ENCODE data around the gene CSF1.
"Not testable (repeated sequence)": the region's sequence is repeated elsewhere in the genome, so short reads cannot be mapped to it uniquely, and the experiment has no call there.

The CSF1 gene

DNA sequence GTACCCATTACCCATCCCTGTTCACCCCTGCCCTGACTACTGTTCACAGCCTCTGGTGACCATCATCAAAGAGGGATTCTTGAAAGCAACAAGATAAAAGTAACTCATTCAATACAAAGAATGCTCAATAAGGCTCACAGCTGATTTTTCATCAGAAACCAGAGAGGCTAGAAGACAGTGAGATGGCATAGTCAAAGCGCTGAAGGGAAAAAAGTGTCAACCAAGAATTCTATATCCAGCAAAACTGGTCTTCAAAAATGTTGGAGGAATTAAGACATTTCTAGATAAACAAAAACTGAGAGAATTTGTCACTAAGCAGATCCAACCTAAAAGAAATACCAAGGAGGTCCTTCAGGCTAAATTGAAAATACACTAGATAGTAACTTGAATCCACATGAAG lies 27.1 kb downstream of the CSF1 start:
- no peaks in the 10 kb centered on the region for H3K27me3 ChIP-seq
- no peak overlapping the region for H3K9ac ChIP-seq
- TF ChIP-seq Cebpa-rat (IDR thresholded peaks at IDR 0.05) = no peak
- no peaks in the 10 kb centered on the region for H3K36me3 ChIP-seq
- no peak overlapping the region for H3K4me3 ChIP-seq
- no peak overlapping the region for H3K27ac ChIP-seq
- H4K20me1 ChIP-seq = no peaks in the 10 kb centered on the region
- H3K9me3 ChIP-seq = peaks cover 23% of the 10 kb centered on the region
- peaks cover 16% of the 10 kb centered on the region; the same call in 1 of the 2 replicates for H3K4me1 ChIP-seq
- H3K4me2 ChIP-seq = no peak overlapping the region

DNA sequence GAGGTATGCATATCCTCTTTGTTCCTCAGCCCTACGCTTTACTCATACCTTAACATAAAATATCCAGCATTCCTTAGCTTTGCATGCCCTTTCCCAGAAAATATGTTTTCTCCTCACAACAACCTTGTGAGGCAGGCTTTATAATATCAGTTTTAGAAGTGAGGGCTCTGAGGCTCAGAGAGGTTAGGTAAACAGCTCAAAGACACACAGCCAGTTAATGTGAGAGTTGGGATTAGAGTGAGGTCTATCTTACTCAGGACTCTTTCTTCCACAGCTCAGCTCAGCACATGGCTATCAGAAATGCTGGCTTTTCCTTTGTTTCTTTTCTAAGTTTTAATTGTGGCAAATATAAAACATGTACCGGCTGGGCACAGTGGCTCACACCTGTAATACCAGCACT lies 27.9 kb downstream of the CSF1 start:
- no peak for TF ChIP-seq Cebpa-rat (IDR thresholded peaks at IDR 0.05)
- Histone ChIP-seq H3K36me3 (no peaks in the 10 kb centered on the region), H3K4me2 (no peak overlapping the region), H3K4me1 (peaks cover 15% of the 10 kb centered on the region; the same call in 1 of the 2 replicates), H3K4me3 (no peak overlapping the region), H3K27ac (no peak overlapping the region), H3K9me3 (peaks cover 23% of the 10 kb centered on the region), H3K27me3 (no peaks in the 10 kb centered on the region), H4K20me1 (no peaks in the 10 kb centered on the region), H3K9ac (no peak overlapping the region)

DNA sequence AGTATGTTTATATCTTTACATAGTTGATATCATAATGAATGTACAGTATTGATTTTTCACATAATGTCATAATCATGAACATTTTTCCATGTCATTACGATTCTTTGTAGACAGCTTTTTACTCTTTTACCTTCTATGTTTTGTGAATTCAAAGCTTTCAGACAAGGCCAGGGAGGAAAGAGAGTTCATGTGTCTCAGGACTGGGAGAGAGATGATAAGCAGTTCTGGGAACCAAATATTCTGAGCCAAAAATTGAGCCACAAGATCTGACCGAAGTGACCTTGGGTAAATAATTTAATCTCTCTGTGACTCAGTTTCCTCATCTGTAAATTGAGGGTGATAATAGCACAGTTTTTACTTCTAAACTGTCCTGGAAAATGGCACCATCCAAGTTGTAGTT lies 31.8 kb downstream of the CSF1 start:
- no peak overlapping the region for H3K27ac ChIP-seq
- no peak overlapping the region for H3K9ac ChIP-seq
- H3K4me1 ChIP-seq = no peaks in the 10 kb centered on the region
- no peaks in the 10 kb centered on the region for H4K20me1 ChIP-seq
- H3K4me2 ChIP-seq = no peak overlapping the region
- no peaks in the 10 kb centered on the region for H3K27me3 ChIP-seq
- no peak overlapping the region for H3K4me3 ChIP-seq
- no peak for TF ChIP-seq Cebpa-rat (IDR thresholded peaks at IDR 0.05)
- H3K36me3 ChIP-seq = no peaks in the 10 kb centered on the region
- peaks cover 15% of the 10 kb centered on the region for H3K9me3 ChIP-seq

DNA sequence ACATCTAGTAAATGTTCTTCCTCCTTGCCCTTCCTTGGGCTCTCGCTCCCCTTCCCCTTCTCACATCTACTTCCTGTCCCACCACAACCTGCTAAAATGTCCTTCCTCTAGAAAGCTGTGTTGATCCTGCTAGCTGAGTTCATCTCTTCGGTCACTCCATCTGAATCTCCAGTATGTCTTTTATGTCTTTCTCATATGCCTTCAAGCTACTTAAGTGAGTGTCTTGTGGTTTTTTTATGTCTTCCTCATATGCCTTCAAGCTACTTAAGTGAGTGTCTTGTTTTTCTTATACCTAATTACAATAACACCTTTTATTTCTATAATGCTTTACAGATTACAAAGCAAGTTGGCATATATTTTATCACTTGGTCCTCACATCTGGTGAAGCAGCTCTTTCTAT lies 33.9 kb downstream of the CSF1 start:
- no peaks in the 10 kb centered on the region for H3K36me3 ChIP-seq
- no peak overlapping the region for H3K9ac ChIP-seq
- H3K4me1 ChIP-seq = no peaks in the 10 kb centered on the region
- no peaks in the 10 kb centered on the region for H3K27me3 ChIP-seq
- H3K27ac ChIP-seq = no peak overlapping the region
- TF ChIP-seq Cebpa-rat (IDR thresholded peaks at IDR 0.05) = no peak
- H3K4me3 ChIP-seq = no peak overlapping the region
- H3K9me3 ChIP-seq = no peaks in the 10 kb centered on the region
- no peaks in the 10 kb centered on the region for H4K20me1 ChIP-seq
- H3K4me2 ChIP-seq = no peak overlapping the region

DNA sequence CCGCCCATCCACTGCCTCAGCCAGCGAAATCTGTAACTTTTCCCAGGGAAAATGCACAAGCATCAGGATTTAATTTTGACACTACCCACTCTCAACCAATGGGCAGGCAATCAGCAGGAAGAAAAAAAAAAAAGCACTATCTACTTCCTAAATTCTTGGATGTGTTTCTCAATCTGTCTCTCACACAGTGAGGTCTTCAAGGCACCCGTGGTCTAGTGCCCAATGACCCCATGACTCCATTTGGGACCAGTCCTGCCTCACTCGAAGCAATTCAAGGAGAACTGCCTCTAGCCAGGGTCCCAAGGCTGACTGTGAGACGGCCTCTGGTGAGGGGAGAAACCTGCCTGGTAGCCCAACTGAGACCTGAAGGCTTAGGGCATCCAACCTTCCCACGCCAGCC lies 35.9 kb downstream of the CSF1 start:
- H3K36me3 ChIP-seq = no peaks in the 10 kb centered on the region
- H3K9ac ChIP-seq = no peak overlapping the region
- no peak overlapping the region for H3K4me2 ChIP-seq
- no peak overlapping the region for H3K27ac ChIP-seq
- H3K27me3 ChIP-seq = no peaks in the 10 kb centered on the region
- H4K20me1 ChIP-seq = no peaks in the 10 kb centered on the region
- no peaks in the 10 kb centered on the region for H3K9me3 ChIP-seq
- TF ChIP-seq Cebpa-rat (IDR thresholded peaks at IDR 0.05) = no peak
- no peak overlapping the region for H3K4me3 ChIP-seq
- no peaks in the 10 kb centered on the region for H3K4me1 ChIP-seq

DNA sequence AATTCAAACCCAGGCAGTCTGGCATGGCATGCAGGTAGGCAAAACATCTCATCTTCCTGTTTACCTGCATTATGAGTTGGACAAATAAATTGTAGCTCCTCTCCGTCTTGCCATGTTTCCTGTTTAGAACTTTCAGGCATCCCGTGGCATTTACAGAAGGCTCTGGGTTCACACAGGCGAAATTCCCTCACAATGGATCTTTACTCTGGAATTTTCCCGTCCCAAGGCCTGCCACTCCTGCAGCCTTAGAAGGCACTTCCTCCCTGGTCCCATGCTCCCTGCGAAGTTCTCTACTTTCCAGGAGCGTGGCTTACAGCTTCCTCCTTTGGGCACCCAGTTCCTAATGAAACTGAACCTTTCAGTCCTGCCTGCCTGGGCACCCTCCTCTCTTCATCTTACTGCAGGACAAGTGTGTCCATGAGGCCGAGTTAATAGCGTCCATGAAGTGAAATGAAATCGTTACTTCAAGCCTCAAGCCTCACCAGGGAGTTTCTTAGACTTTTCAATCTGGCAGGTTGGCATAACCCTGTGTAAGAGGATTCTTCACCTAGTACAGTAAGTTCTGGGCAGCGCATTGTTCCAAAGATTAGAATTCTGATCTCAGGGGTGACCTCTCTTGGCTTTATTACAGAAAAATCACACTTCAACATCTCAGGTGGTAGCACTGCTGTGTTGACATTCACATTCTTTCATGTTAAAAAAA lies 37.1 kb downstream of the CSF1 start:
- H3K4me3 ChIP-seq = no peak overlapping the region
- no peaks in the 10 kb centered on the region for H4K20me1 ChIP-seq
- H3K9ac ChIP-seq = no peak overlapping the region
- H3K9me3 ChIP-seq = no peaks in the 10 kb centered on the region
- H3K4me2 ChIP-seq = no peak overlapping the region
- H3K4me1 ChIP-seq = no peaks in the 10 kb centered on the region
- H3K27me3 ChIP-seq = no peaks in the 10 kb centered on the region
- H3K27ac ChIP-seq = no peak overlapping the region
- H3K36me3 ChIP-seq = no peaks in the 10 kb centered on the region
- no peak for TF ChIP-seq Cebpa-rat (IDR thresholded peaks at IDR 0.05)

DNA sequence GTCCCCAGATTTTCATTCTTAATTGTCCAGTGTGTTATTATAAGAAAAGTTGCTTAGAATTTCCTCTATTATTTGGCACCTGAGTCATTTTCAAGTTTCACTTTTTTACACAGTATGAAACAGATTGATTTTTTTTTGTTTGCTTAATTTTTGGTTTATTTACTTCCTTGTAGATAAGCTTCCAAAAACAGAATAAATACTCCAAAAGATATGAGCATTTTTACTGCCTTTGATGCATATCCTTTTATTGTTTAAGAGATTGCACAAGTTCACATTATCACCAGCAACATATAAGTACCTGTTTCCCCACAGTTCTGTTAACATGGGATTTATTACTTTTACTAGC lies 37.6 kb downstream of the CSF1 start:
- Histone ChIP-seq H3K4me3 (no peak overlapping the region), H3K4me1 (no peaks in the 10 kb centered on the region), H4K20me1 (no peaks in the 10 kb centered on the region), H3K36me3 (no peaks in the 10 kb centered on the region), H3K4me2 (no peak overlapping the region), H3K27me3 (no peaks in the 10 kb centered on the region), H3K9me3 (no peaks in the 10 kb centered on the region), H3K27ac (no peak overlapping the region), H3K9ac (no peak overlapping the region)
- no peak for TF ChIP-seq Cebpa-rat (IDR thresholded peaks at IDR 0.05)

DNA sequence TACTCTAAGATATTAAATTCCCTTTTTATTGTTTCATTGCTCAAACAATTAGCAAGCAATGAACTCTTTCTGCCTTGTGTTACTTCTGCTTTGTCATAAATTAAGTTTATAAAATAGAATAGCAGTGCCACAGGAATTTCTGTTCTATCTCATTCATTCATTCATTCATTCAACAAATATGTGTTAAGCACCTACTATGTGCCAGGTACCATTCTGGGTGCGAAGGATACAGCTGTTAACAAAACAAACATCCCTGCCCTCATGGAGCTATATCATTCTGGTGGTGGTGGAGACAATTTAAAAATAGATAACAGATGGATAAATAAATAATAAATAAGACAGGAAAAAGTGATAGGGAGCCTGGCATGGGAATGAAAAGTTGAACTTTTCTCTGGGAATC lies 39.4 kb downstream of the CSF1 start:
- no peaks in the 10 kb centered on the region for H3K9me3 ChIP-seq
- no peak overlapping the region for H3K4me2 ChIP-seq
- no peaks in the 10 kb centered on the region for H3K36me3 ChIP-seq
- H3K4me3 ChIP-seq = no peak overlapping the region
- no peaks in the 10 kb centered on the region for H4K20me1 ChIP-seq
- no peak overlapping the region for H3K27ac ChIP-seq
- no peak overlapping the region for H3K9ac ChIP-seq
- H3K4me1 ChIP-seq = no peaks in the 10 kb centered on the region
- no peak for TF ChIP-seq Cebpa-rat (IDR thresholded peaks at IDR 0.05)
- H3K27me3 ChIP-seq = no peaks in the 10 kb centered on the region

DNA sequence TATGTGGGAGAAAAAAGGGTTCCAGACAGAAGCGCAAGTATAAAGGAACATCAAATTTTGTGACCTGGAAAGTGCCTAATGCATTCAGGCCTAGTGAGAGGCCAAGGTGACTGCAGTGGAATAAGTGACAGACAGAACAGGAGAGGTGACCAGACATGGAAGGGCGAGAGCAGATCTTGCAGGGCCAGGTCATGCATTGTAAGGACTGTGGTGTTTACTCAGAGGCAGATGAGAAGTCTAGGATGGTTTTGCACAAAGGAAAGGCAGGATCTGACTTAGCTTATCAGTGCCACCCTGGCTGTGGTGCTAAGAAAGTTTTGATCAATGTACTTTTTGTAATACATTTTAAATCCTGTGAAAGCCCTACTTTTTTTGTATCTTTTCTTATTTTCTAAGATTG lies 39.9 kb downstream of the CSF1 start:
- Histone ChIP-seq H3K27ac (no peak overlapping the region), H3K9ac (no peak overlapping the region), H4K20me1 (no peaks in the 10 kb centered on the region), H3K4me1 (no peaks in the 10 kb centered on the region), H3K9me3 (no peaks in the 10 kb centered on the region), H3K4me2 (no peak overlapping the region), H3K4me3 (no peak overlapping the region), H3K36me3 (no peaks in the 10 kb centered on the region), H3K27me3 (no peaks in the 10 kb centered on the region)
- TF ChIP-seq Cebpa-rat (IDR thresholded peaks at IDR 0.05) = no peak

DNA sequence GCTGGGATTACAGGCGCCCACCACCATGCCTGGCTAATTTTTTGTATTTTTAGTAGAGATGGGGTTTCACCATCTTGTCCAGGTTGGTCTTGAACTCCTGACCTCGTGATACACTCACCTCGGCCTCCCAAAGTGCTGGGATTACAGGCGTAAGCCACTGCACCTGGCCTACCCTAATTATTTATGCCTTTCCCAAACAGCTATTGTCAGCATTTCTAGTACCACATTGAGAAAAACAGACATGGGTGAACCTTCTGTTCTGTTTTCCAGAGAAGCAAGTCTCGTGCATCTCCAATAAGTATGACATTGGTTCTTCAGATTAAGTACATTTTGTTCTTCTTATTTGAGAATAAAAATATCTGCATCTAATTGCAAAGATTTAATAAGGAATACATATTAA lies 40.9 kb downstream of the CSF1 start:
- H3K4me3 ChIP-seq, H3K4me2 ChIP-seq: not testable (repeated sequence)

DNA sequence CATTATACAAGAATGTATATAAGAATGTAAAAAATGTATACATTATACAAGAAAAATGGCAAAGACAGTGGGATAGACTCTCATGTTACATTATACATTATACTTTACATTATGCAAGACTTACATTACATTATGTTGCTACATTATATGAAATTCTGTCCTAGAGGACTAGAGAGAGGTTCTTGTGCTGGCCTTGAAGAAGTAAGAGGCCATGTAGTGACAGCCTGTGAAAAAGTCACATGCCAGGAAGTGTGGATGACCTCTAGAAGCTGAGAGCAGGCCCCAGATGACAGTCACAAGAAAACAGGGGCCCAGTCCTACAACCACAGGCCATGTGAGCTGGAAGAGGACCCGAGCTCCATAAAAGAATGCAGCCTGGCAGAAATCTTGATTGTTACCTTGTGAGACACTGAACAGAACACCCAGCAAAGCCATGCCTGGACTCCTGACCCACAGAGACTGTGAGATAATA lies 43.4 kb downstream of the CSF1 start:
- Histone ChIP-seq H3K9me3 (no peaks in the 10 kb centered on the region), H3K27ac (no peak overlapping the region), H3K27me3 (no peaks in the 10 kb centered on the region), H3K4me1 (no peaks in the 10 kb centered on the region), H4K20me1 (no peaks in the 10 kb centered on the region), H3K4me3 (no peak overlapping the region), H3K36me3 (no peaks in the 10 kb centered on the region), H3K9ac (no peak overlapping the region), H3K4me2 (no peak overlapping the region)
- no peak for TF ChIP-seq Cebpa-rat (IDR thresholded peaks at IDR 0.05)

More for the DNA sequence above, 40.9 kb downstream of the CSF1 start:
- not testable (repeated sequence) for H3K9me3 ChIP-seq, H3K36me3 ChIP-seq, H4K20me1 ChIP-seq, H3K27me3 ChIP-seq, H3K4me1 ChIP-seq, H3K9ac ChIP-seq, H3K27ac ChIP-seq
